Activated CD8-positive, alpha-beta memory T cell treated with anti-CD3 and anti-CD28 coated beads for 1 hour (primary cell): ENCODE measurements around the gene COL4A3.
"Not testable (repeated sequence)": the region's sequence is repeated elsewhere in the genome, so short reads cannot be mapped to it uniquely, and the experiment has no call there.

ENCODE experiments used
- DNase-seq, 2 donors: peaks; one replicate each; pipeline ENCODE4 v3.0.0-alpha.2; 2020; ENCODE audit warnings: low read depth in 1 of 2; ENCODE audit errors: extremely low read depth in 1 of 2

COL4A3 gene

GRCh38 chr2:227154986-227155774 lies 9.2 kb upstream of the COL4A3 start:
- DNase-seq: no peak

DNA sequence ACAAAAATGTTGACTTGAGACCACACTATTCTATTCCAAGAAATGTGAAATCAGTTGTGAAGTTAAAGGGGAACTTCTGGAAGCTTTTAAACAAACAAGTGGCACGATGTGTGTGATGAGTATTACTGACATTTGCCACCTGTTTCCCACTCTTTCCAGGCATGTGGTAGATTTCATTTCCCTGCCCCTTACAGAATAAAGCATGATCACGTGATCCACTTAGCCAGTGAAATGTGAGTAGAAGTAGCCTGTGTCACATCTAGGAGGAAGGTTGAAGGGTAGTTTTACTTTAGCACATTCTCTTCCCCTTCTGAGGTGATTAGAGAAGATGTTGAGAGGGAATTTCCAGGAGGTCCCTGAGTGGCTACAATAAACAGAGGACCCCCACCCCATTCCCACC lies 4.3 kb upstream of the COL4A3 start:
- DNase-seq: no peak

- no peak for DNase-seq
Observed at GRCh38 chr2:227161947-227162346, 2.5 kb upstream of the COL4A3 start.

- no peak for DNase-seq
Observed at GRCh38 chr2:227163485-227163997, 883 bp upstream of the COL4A3 start.

- DNase-seq: no peak
Observed at GRCh38 chr2:227164763-227165291, 403 bp downstream of the COL4A3 start.

DNA sequence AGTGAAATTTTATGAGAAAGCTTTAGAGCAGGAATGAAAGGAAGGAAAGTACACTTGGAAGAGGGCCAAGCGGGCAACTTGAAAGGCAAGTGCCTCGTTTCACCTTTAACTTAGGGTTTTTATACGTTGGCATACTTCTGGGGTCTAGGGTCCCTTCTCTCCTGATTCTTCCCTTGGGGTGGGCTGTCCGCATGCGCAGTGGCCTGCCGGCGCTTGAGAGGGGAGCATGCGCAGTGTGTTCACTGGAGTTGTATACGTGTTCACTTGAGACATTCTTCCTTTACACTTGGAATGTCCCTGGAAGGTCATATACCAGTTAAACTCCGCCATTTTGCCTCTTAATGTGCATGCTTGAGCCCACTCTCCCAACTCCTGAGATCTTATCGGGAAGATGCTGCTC lies 7.4 kb downstream of the COL4A3 start:
- DNase-seq: not testable (repeated sequence)

DNA sequence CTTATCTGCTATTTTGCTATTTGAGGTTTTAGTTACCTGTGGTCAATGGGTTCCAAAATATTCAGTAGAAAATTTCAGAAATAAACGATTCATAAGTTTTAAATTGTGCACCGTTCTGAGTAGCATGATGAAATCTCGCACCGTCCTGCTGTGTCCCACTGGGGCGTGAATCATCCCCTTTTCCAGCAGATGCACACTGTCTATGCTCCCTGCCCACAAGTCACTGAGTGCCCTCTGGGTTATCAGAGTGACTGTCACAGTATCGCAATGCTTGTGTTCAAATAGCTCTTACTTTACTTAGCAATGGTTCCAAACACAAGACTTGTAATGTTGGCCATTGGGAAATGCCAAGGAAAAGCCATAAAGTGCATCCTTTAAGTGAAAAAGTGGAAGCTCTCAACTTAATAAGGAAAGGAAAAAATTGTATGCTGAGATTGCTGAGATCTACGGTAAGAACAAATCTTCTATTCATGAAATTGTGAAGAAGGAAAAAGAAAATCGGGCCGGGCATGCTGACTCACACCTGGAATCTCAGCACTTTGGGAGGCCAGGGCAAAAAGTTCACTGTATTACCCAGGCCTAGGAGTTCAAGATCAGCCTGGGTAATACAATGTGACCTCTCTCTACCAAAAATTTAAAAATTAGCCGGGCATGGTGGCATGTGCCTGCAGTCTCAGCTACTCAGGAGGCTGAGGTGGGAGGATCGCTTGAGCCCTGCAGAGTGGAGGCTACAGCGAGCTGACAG lies 13.3 kb downstream of the COL4A3 start:
- no peak for DNase-seq

GRCh38 chr2:227179988-227180685 lies 15.7 kb downstream of the COL4A3 start:
- no peak for DNase-seq

GRCh38 chr2:227180770-227181169 lies 16.3 kb downstream of the COL4A3 start:
- DNase-seq: no peak

DNA sequence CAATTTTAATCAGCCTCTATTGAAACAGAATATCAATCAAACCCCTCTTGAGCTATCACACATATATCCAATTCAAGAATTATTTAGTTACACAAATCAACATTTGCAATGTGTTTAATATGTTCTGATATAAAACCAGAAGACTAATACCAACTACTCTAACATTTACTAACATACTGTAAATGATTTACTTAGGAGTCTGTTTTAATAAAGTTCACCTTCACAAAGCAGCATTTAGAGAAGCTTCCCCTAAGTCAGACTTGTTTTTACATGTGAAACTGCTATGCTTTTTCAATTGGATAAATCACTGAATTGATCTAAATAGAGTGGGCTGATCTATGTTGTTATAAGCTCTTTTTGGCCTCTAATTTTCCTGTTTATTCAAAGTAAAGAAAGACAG lies 18.3 kb downstream of the COL4A3 start:
- no peak for DNase-seq

DNA sequence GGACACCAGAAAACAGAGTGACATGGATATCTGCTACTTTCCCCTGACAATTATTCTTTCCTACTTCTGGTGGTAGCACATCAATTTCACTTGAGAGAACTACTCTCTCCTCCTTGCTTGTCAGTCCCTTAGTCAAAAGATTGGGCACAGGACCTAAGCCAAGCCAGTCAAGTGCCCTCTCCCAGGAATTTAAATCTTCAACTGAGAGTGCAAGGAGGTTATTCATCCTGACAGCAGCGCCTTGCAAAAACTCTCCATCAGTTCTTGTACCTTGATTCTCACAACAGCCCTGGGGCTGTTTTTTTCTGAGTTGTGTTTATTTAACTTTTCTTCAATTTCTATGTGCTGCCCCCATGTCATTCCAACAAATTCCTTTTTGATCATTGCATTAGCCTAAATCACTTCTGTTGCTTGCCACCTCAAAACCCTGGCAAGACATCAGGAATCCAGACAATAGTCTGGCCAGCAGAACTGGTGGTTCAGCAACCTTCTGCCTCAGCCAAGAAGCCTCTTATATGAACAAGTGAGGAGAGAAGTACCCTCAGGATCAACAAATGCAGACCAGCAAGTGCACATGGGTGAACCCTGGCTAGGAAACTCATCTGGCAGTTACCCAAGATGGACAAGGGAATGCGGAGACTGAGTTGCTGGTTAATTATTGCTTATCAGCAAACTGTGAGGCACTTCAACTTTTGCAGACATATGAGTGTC lies 19.4 kb downstream of the COL4A3 start:
- no peak for DNase-seq

- no peak for DNase-seq
Observed at GRCh38 chr2:227185615-227186232, 21.3 kb downstream of the COL4A3 start.

DNA sequence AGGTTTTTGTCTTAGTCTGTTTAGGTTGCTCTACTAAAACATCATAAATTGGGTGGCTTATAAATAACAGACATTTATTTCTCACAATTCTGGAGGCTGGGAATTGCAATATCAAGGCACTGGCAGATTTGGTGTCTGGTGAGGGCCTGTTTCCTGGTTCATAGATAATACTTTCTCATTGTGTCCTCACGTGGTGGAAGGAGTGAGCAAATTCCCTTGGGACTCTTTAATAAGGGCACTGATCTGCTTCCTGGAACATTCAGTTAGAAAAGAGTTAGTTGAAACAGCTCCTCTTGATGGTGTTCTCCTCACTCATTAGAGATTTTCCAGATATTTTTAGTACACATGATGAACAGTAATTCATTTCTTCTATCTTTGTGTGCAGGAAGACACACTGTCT lies 22.3 kb downstream of the COL4A3 start:
- DNase-seq: no peak

- DNase-seq: no peak
Observed at GRCh38 chr2:227188292-227188691, 23.9 kb downstream of the COL4A3 start.

GRCh38 chr2:227191367-227191766 lies 26.9 kb downstream of the COL4A3 start:
- no peak for DNase-seq

- DNase-seq: no peak
Observed at GRCh38 chr2:227192491-227192890, 28.1 kb downstream of the COL4A3 start.

DNA sequence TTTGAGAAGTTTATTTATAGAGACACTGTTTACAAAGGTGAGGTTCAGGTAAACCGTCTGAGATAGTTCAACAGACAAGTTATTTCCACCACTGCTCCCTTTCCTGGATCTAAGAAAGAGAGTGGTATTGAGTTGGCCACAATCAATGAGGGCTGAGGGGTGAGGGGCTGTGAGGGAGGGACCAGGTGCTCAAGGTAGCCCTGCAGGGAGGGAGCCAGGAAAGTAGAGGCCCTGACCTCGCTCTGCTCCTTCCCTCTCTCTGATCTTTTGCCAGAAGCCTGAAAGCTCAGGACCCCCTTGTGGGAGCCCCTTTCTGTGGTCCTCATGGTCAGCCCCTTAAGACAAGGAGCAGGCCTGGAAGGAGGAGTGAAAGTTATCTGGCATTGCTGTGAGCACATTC lies 29.8 kb downstream of the COL4A3 start:
- DNase-seq: no peak

- no peak for DNase-seq
Observed at GRCh38 chr2:227198866-227199265, 34.4 kb downstream of the COL4A3 start.

- no peak for DNase-seq
Observed at GRCh38 chr2:227201771-227202170, 37.3 kb downstream of the COL4A3 start.

DNA sequence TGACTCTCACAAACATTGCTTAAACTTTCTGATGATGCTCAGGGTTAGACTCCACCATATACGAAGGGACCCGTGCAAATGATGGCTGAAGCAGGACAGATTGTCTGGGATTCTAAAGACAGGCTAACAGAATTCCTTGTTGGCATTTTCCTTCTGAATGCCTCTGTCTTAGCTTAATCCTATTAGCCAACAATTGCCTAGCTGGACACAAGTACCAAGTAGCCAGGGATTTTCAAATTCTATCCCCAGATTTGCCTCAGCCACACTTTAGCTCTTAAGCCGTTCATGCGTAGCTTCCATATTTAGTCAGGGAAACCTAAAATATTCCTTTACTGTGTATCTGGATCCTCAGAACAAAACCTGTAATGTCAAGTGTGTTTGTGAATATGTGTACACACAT lies 40.0 kb downstream of the COL4A3 start:
- DNase-seq: no peak
